GM18498 (cell line): Measurements from ENCODE around the gene PTDSS2.
"Not testable (repeated sequence)": the region's sequence is repeated elsewhere in the genome, so short reads cannot be mapped to it uniquely, and the experiment has no call there.

ENCODE experiments used
- ATAC-seq: cut with Tn5 transposase; IDR thresholded peaks from one replicate; pipeline ENCODE4 v1.9.1; 2021; ENCODE audit warnings: mild to moderate bottlenecking, moderate library complexity; ENCODE audit not compliant: unreplicated experiment

PTDSS2 gene

GRCh38 chr11:464316-464715, 14.2 kb downstream of the PTDSS2 start:
- no peak for ATAC-seq

- no peak for ATAC-seq
These were observed 15.9 kb downstream of the PTDSS2 start for GRCh38 chr11:465896-466530.

- ATAC-seq: no peak
These were observed 18.0 kb downstream of the PTDSS2 start for GRCh38 chr11:468036-468435.

- no peak for ATAC-seq
These were observed 18.4 kb downstream of the PTDSS2 start for GRCh38 chr11:468493-468892.

- not testable (repeated sequence) for ATAC-seq
These were observed 19.1 kb downstream of the PTDSS2 start for GRCh38 chr11:469026-469683.

GRCh38 chr11:469684-470560, 19.8 kb downstream of the PTDSS2 start:
- no peak for ATAC-seq

GRCh38 chr11:471468-472145, 21.5 kb downstream of the PTDSS2 start:
- no peak for ATAC-seq

- ATAC-seq: no peak
These were observed 22.2 kb downstream of the PTDSS2 start for GRCh38 chr11:472272-472671.

- ATAC-seq: no peak
These were observed 22.7 kb downstream of the PTDSS2 start for GRCh38 chr11:472816-473215.

GRCh38 chr11:473415-473814, 23.3 kb downstream of the PTDSS2 start:
- ATAC-seq: no peak

GRCh38 chr11:473962-474785, 24.1 kb downstream of the PTDSS2 start:
- ATAC-seq: no peak

GRCh38 chr11:474914-475506, 24.9 kb downstream of the PTDSS2 start:
- ATAC-seq: no peak

- ATAC-seq: no peak
These were observed 25.9 kb downstream of the PTDSS2 start for GRCh38 chr11:475941-476340.

GRCh38 chr11:476416-476815, 26.3 kb downstream of the PTDSS2 start:
- no peak for ATAC-seq

GRCh38 chr11:477052-477715, 27.1 kb downstream of the PTDSS2 start:
- ATAC-seq: no peak

- no peak for ATAC-seq
These were observed 29.2 kb downstream of the PTDSS2 start for GRCh38 chr11:479311-479710.

- no peak for ATAC-seq
These were observed 34.5 kb downstream of the PTDSS2 start for GRCh38 chr11:484616-485015.

GRCh38 chr11:486189-486588, 36.1 kb downstream of the PTDSS2 start:
- ATAC-seq: no peak

- no peak for ATAC-seq
These were observed 37.5 kb downstream of the PTDSS2 start for GRCh38 chr11:487571-488021.
